ENCODE measurements around the gene PXN. TPM values are rescaled to one million over a fixed set of nuclear protein-coding genes. Genes with fewer than 3 reads are reported as not detected.

PXN gene
- total RNA-seq, 1 experiment from 2014 or later, result 256 TPM

- intact Hi-C loops (cut with micrococcal nuclease), result no loop called here
- H3K36me3 Mint-ChIP-seq (ENCODE audit: insufficient read depth, unreplicated experiment), result peaks cover 95% of the 10 kb centered on the region
- POLR2A ChIA-PET, result interaction anchor here (0.7 to 1.7 kb wide), 4 partner anchors 8 to 125 kb away, joined by 3 to 6 read pairs (median 4); partner anchors contain the start of genes RNU4-1 and RPLP0
- CTCF ChIA-PET, result interaction anchor here (0.6 to 1.5 kb wide), 3 partner anchors 10 to 113 kb away, joined by 3 read pairs; no protein-coding TSS in a partner anchor
- no peak overlapping the region for H3K4me3 Mint-ChIP-seq (ENCODE audit: unreplicated experiment)
- no peaks in the 10 kb centered on the region for H3K9me3 Mint-ChIP-seq (ENCODE audit: unreplicated experiment)
- no peaks in the 10 kb centered on the region for H3K4me1 Mint-ChIP-seq (ENCODE audit: insufficient read depth, unreplicated experiment)
- no peak for DNase-seq (ENCODE audit: unreplicated experiment)
- BruUV-seq (replicated peaks), result no TSS peak
- no peaks in the 10 kb centered on the region for H3K27me3 Mint-ChIP-seq (ENCODE audit: insufficient read depth, unreplicated experiment)
- no peak overlapping the region for H3K27ac Mint-ChIP-seq (ENCODE audit: low read depth, unreplicated experiment)
- no peak for TF ChIP-seq CTCF (IDR thresholded peaks at IDR 0.05; ENCODE audit: unreplicated experiment)
Measured at GRCh38 chr12:120167529-120168095, 97.9 kb downstream of the PXN start.

GRCh38 chr12:120164293-120164692 lies 101.2 kb downstream of the PXN start:
- ChIA-PET CTCF (no interaction called here), POLR2A (no interaction called here)
- TF ChIP-seq CTCF (IDR thresholded peaks at IDR 0.05; ENCODE audit: unreplicated experiment), result no peak
- Mint-ChIP-seq H3K27me3 (ENCODE audit: insufficient read depth, unreplicated experiment) (no peaks in the 10 kb centered on the region), H3K9me3 (ENCODE audit: unreplicated experiment) (no peaks in the 10 kb centered on the region), H3K27ac (ENCODE audit: low read depth, unreplicated experiment) (no peak overlapping the region), H3K36me3 (ENCODE audit: insufficient read depth, unreplicated experiment) (peaks cover 87% of the 10 kb centered on the region), H3K4me1 (ENCODE audit: insufficient read depth, unreplicated experiment) (no peaks in the 10 kb centered on the region), H3K4me3 (ENCODE audit: unreplicated experiment) (no peak overlapping the region)
- BruUV-seq (replicated peaks), result no TSS peak
- no peak for DNase-seq (ENCODE audit: unreplicated experiment)
- intact Hi-C loops (cut with micrococcal nuclease), result no loop called here

DNA sequence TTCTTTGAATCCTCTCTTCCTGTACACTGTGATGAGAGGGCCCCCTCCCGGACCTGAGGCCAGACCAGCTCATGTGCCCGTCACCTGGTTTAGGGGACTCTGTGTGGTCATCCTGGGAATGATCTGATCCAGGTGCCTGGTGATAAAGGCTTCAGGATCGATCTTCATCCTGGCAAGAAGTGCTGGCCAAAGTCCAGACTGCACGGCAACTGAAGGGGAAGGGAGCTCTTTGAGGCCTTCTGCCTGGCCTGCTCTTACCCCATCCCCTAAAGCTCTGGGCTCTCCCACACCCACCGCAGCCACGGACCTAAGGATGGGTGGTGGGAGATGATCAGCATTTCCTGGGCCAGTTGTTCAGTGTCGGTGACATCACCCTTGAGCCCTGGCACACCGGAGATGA lies 102.8 kb downstream of the PXN start:
- Mint-ChIP-seq H3K4me3 (ENCODE audit: unreplicated experiment) (no peak overlapping the region), H3K4me1 (ENCODE audit: insufficient read depth, unreplicated experiment) (no peaks in the 10 kb centered on the region), H3K27me3 (ENCODE audit: insufficient read depth, unreplicated experiment) (no peaks in the 10 kb centered on the region), H3K9me3 (ENCODE audit: unreplicated experiment) (no peaks in the 10 kb centered on the region), H3K36me3 (ENCODE audit: insufficient read depth, unreplicated experiment) (peaks cover 87% of the 10 kb centered on the region), H3K27ac (ENCODE audit: low read depth, unreplicated experiment) (no peak overlapping the region)
- no peak for TF ChIP-seq CTCF (IDR thresholded peaks at IDR 0.05; ENCODE audit: unreplicated experiment)
- intact Hi-C loops (cut with micrococcal nuclease), result no loop called here
- no TSS peak for BruUV-seq (replicated peaks)
- CTCF ChIA-PET, result interaction anchor here (0.6 kb wide), 1 partner anchor 188 kb away, joined by 3 read pairs; no protein-coding TSS in a partner anchor
- DNase-seq (ENCODE audit: unreplicated experiment), result no peak
- POLR2A ChIA-PET, result interaction anchor here (1.0 kb wide), 1 partner anchor 13 kb away, joined by 3 read pairs; no protein-coding TSS in a partner anchor

- Mint-ChIP-seq H3K4me3 (ENCODE audit: unreplicated experiment) (no peak overlapping the region), H3K27ac (ENCODE audit: low read depth, unreplicated experiment) (no peak overlapping the region)
Measured at GRCh38 chr12:120161852-120162251, 103.7 kb downstream of the PXN start.

More at GRCh38 chr12:120161852-120162251, 103.7 kb downstream of the PXN start:
- H3K9me3 Mint-ChIP-seq (ENCODE audit: unreplicated experiment), result no peaks in the 10 kb centered on the region
- CTCF ChIA-PET, result interaction anchor here (0.6 kb wide), 1 partner anchor 28 kb away, joined by 4 read pairs; no protein-coding TSS in a partner anchor
- POLR2A ChIA-PET, result interaction anchor here (1.0 to 1.4 kb wide), 2 partner anchors 14 to 39 kb away, joined by 3 to 4 read pairs; partner anchors contain the start of gene RPLP0
- H3K27me3 Mint-ChIP-seq (ENCODE audit: insufficient read depth, unreplicated experiment), result no peaks in the 10 kb centered on the region
- intact Hi-C loops (cut with micrococcal nuclease), result no loop called here
- no peak for DNase-seq (ENCODE audit: unreplicated experiment)
- no TSS peak for BruUV-seq (replicated peaks)
- no peaks in the 10 kb centered on the region for H3K4me1 Mint-ChIP-seq (ENCODE audit: insufficient read depth, unreplicated experiment)
- no peak for TF ChIP-seq CTCF (IDR thresholded peaks at IDR 0.05; ENCODE audit: unreplicated experiment)
- peaks cover 84% of the 10 kb centered on the region for H3K36me3 Mint-ChIP-seq (ENCODE audit: insufficient read depth, unreplicated experiment)

Other genes starting within 250 kb of the PXN start
- gene RAB35, start 149.0 kb downstream of the PXN start, total RNA-seq (2022), result 54.4 and 57.8 TPM in 2 replicates
- 116 and 117 TPM in 2 replicates for gene GCN1, start 71.0 kb downstream of the PXN start, total RNA-seq (2022)
- 2,870 and 3,181 TPM in 2 replicates for gene RPLP0, start 64.6 kb downstream of the PXN start, total RNA-seq (2022)
- 2,753 and 3,369 TPM in 2 replicates for gene RNU4-2, start 26.2 kb upstream of the PXN start, total RNA-seq (2022)
- gene RNU4-1, start 27.5 kb upstream of the PXN start, total RNA-seq (2022), result 1,764 and 2,069 TPM in 2 replicates
- gene SIRT4, start 36.6 kb upstream of the PXN start, total RNA-seq (2022), result 0.61 TPM in 1 of 2 replicates, not detected in the other
- gene PLA2G1B, start 62.0 kb upstream of the PXN start, total RNA-seq (2022), result not detected in 2 replicates
- gene MSI1, start 103.4 kb upstream of the PXN start, total RNA-seq (2022), result not detected in 2 replicates
- 475 and 518 TPM in 2 replicates for gene COX6A1, start 172.4 kb upstream of the PXN start, total RNA-seq (2022)
- gene TRIAP1, start 180.7 kb upstream of the PXN start, total RNA-seq (2022), result 48.4 and 50.2 TPM in 2 replicates
- 29.7 and 32.1 TPM in 2 replicates for gene GATC, start 180.7 kb upstream of the PXN start, total RNA-seq (2022)
- gene SRSF9, start 204.0 kb upstream of the PXN start, total RNA-seq (2022), result 192 and 193 TPM in 2 replicates
- gene DYNLL1, start 230.4 kb upstream of the PXN start, total RNA-seq (2022), result 247 and 351 TPM in 2 replicates

All from MCF 10A (cell line).